NCI-H1930 (cell line): ENCODE data around the gene CD109.
"Not testable (repeated sequence)": the region's sequence is repeated elsewhere in the genome, so short reads cannot be mapped to it uniquely, and the experiment has no call there.

Experiments used
- DNase-seq, 2 experiments: peaks; one replicate each; lab custom pipeline; 2025; lab: John Stamatoyannopoulos, UW

CD109 gene

DNA sequence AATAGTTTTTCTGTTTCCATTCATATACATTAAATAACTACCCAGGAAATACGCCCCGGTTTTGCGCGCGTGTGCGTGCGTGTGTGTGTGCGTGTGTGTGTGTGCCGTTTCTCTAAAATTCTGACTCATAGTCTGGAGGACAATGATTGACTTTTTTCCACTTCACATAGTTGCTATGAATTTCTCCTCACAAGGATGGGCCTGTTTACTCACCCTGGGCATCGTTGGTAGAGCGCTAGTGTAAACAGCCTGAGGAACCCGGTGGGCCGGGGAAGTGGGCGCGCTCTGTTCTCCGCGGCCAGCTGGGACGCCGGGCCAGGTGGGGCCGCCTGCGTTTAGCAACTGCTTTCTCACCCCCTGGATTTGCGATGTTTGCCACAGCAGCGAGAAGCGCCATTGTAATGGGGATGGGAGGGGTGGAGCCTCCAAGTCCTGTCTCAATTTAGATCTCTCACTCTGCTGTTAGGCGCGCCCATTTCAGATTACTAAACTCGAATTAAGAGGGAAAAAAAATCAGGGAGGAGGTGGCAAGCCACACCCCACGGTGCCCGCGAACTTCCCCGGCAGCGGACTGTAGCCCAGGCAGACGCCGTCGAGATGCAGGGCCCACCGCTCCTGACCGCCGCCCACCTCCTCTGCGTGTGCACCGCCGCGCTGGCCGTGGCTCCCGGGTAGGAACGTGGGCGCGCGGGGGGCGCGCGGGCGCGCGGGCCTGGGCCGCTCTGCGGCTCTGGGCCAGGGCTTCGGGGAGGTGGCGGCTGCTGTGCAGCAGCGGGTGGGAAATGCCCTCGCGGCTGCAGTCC is at the start of gene CD109:
TSS of gene CD109 (plus strand) at position 585 of the 803 bp plus-strand sequence. CDS start at position 598, 13 bp downstream.
- no peak for DNase-seq

DNA sequence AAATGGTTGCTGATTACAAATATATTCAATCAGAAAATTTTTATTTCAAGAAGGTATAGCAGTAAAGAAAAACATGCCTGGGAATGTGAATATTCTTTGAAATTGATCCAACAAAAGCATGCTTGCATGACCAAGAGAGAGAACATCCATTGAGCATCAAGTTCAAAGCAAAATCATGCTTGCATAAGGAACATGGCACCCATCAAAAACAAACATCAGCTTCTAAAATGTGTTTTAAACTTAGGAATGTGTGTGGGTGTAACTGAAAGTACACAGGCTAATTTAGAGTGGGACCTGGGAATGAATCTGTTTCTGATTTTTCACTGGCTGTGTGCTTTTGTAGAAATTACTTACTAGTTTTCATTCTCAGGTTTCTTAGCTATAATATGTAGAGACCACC is 47.8 kb upstream of the CD109 start:
- DNase-seq, result no peak

DNA sequence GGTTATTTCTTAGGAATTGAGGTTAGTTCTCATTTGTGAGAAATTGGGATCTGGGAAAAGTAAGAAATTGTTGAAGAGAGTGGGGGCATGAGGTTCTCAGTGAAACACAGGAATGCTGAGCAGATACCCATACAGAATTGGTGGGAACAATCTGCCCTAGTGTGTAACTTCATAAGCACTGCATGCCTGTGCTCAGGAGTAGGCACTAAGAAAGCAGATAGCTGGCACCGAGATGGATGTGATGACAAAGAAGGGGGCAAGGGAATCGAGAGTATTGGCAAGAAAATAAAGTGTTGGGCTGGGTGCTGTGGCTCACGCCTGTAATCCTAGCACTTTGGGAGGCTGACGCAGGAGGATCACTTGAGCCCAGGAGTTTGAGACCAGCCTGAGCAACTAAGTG is 46.2 kb upstream of the CD109 start:
- DNase-seq, result no peak

DNA sequence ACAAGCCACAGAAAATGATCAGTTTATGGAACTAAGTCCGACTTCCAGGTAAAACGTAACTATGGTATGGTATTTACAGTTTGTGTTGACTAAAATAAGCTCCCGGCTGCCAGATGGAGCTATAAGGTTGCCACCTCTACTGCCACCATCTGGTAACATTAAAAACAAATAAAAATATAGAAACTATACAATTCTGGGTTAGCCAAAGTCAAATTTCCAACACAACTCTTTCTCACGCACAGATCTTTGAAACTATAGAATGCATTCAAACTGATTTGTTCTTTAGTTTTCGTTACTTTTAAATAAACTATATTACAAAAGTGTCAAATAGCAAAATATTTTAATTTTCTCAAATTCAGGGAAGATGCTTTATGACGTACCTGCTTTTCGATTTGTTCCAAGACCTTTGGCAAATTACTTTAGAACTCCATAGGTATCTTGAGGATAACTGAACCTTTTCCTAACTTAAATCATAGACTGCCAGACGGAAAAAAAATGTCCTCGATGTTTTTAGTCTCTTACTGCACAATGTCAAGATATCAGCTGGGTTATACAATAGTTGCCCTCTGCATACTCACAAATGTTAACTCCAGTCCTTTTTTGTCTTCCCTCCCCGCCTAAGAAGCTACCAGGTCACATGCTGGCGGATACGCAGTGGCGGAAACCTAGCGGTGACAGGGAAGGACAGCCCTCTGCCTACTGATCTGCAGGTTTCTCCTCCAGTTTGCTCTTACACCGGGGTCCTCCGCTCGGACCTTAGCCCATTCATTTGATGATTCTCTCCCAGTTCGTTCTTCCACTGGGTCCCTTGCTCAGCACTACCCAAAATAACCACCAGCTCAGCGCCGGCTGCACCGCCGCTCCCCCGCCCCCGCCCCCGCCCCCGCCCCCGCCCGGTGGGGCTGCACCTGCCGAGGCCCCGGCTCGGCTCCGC is 43.1 kb upstream of the CD109 start:
- DNase-seq, result peak; percentile 27 to 47

DNA sequence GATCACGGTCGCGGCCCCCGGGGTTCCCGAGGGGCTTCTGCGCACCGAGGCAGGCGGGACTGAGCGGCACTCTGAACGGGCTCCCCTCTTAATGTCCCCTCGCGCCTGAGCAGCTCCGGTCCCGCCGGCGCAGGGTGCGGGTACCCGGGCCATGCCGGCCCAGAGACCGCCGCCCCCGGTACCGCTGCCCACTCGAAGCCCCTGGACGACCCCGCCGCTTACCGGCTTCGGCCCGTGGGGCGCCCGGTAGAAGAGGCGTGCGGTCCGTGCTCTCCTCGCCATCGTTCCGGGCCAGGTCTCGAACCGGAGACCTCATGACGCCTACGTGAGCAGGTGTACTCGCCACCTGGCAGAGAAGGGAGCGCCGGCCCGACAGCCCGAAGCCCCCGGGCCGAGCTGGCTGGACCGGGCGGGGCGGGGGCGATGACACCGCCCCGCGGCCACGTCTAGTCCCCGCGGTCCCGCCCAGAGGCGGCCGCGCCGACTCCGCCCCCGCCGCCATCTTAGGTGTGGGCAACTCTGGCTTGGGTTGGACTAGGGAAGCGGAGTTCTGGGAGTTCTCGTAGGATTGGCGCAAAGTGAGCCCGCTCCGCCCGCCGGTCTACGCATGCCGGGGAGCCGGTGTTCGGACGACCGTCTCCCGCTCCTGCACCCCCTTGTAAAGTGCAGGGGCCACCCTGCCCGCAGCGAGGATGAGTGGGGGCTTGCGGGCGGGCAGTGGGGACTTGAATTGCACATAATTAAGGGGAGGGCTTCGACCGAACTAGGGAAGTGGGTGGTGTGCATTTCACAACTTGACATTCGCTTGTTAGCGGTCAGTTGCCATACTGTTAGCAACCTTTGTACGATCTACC is 42.2 kb upstream of the CD109 start, which contains the start of gene SLC17A5:
TSS of gene SLC17A5 (minus strand) at position 422 of the 854 bp plus-strand sequence. CDS start at position 316, 106 bp downstream.
- peak; percentile 88 to 90 for DNase-seq

DNA sequence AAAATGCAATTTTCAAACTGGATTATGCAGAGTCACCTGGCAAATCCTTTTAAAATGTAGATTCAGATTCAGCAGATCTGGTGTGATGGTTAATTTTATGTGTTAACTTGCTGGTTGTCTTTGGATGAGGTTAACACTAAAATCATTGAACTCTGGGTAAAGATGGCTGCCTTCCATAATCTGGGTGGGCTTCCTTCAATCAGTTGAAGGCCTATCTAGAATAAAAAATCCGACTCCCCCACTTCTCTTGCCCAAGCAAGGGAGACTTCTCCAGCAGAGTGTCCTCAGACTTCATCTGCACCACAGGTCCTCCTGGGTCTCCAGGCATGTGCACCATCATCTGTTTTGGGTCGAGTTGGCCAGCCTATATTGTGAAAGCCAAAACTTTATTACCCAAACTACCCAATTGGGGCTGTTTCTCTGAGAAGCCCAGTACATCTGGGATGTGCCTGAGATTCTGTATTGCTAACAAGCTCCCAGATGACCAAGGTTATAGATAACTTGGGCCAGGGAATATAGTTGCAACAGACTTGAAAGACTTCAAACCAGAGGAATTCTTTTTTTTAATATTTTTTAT is 40.6 kb upstream of the CD109 start:
- DNase-seq, result no peak

DNA sequence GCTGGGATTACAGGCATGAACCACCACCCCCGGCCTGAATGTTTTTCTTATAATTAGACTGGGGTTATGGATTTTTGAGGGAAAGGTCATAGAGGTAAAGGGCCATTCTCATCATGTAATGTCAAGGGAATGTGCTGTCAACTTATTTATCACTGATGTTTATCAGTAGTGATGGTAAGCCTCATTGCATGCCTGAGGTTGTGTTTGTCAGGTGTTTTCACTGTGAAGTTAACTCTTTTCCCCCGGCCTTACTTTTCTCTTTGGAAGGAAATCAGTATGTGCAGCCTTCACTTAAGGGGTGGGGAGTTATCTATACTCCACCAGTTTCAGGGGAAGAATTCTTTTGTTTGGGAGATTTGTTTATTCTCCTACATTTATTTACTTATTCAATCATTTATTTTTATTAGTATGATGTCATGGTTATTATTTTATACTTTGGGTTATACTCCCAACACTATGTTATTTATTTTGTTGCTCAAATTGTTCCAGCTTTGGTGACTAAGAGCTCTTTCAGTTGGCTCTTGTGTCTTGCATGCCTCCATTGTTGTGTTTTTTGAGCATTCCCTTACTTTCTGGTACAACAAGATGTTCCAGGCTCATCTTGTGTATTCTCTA is 39.4 kb upstream of the CD109 start:
- no peak for DNase-seq

DNA sequence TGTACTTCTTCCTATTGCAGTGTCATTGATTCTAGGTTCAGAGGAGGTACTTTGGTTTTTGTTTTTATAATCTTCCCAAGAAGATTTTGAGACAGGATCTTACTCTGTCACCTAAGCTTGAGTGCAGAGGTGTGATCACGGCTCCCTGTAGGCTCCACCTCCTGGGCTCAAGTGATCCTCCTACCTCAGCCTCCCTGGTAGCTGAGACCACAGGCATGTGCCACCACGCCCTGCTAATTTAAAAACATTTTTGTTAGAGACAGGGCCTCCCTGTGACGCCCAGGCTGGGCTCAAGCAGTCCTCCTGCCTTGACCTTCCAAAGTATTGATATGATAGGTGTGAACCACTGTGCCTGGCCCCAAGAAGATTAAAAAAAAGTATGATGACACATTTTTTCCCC is 38.8 kb upstream of the CD109 start:
- no peak for DNase-seq

DNA sequence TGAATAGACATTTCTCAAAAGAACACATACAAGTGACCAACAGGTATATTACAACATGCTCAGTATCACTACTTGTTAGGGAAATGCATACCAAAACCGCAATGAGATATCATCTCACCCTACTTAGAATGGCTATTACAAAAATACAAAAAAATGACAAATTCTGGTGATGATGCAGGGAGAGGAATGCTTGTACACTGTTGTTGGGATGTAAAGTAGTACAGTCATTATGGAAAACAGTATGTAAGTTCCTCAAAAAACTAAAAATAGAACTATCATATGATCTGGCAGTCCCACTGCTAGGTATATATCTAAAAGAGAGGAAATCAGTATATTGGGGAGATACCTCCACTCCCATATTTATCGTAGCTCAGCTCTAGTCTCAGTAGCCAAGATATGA is 31.3 kb upstream of the CD109 start:
- DNase-seq, result no peak

DNA sequence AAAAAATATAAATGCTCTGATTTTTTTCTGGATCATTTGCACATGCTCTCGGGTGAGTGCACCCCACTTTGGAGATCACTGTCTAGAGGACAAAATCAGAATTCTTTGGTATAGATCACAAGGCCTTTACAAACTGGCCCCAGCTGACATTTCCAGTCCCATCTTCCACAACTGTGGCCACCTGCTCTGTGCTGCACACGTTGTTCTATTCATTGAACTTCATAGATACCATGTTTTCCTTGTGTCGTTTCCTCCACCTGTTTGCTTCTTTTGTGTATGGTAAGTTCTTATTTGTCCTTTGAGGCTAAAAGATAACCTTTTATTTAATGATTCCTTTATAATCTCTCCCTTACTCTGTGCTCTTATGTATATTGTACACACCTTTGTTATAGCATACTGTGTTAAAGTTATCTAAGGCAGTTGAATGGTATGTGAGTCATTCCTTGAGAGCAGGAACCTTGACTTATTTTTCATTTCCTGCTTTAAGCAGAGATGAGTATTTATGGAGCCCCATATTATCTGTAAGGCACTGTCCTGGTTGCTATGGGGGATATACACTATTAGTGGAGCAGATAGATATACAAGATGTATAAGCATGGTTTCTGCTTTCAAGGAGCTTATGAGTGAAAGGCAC is 30.2 kb upstream of the CD109 start:
- no peak for DNase-seq

DNA sequence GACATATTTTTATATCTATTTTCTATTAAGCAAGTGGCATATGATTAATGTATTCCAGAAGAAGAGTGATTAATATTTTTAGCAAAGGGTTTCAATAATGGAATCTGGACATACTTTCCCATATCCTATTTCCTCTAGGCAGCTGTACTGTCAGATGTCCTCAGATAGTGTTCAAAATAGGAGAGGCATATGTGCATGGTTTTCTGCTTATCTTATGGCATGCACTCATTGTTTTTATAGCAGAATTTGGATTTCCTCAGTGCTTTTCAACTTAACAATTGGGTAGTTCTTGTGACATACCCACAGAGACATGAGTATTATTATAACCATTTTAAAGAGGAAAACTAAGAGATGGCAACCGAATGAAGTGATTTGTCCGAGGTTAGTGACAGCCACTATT is 29.6 kb upstream of the CD109 start:
- DNase-seq, result no peak

DNA sequence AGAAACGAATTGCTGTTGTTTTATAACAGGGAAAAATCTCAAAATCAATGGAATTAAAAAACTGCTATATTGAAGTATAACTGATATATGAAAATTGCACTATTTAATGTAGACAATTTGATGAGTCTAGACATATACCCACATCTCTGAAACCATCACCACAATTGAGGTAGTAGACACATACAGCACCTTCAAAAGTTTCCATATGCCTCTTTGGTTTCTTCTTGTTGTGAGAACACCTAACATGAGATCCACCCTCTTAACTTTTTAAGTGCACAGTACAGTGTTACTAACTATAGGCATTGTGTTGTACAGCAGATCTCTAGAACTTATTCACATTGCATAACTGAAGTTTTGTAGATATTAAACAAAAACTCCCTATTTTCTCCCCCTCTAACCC is 28.2 kb upstream of the CD109 start:
- no peak for DNase-seq

DNA sequence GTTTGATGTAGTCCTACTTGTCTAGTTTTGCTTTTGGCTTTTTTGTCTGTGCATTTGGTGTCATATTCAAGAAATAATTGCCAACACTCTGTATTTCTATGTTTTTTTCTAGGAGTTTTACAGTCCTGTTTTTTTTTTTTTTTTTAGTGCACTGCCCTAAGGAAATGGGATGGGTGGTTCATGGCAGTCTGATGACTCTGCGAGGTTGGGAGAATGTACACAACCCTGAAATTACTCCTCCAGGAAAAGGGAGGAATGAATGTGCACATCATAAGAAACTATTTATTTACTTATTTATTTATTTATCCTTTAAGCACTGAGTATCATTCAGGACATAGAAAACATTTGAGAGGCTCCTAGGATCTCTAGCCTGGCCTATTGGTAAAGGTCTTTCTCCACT is 27.0 kb upstream of the CD109 start:
- no peak for DNase-seq

DNA sequence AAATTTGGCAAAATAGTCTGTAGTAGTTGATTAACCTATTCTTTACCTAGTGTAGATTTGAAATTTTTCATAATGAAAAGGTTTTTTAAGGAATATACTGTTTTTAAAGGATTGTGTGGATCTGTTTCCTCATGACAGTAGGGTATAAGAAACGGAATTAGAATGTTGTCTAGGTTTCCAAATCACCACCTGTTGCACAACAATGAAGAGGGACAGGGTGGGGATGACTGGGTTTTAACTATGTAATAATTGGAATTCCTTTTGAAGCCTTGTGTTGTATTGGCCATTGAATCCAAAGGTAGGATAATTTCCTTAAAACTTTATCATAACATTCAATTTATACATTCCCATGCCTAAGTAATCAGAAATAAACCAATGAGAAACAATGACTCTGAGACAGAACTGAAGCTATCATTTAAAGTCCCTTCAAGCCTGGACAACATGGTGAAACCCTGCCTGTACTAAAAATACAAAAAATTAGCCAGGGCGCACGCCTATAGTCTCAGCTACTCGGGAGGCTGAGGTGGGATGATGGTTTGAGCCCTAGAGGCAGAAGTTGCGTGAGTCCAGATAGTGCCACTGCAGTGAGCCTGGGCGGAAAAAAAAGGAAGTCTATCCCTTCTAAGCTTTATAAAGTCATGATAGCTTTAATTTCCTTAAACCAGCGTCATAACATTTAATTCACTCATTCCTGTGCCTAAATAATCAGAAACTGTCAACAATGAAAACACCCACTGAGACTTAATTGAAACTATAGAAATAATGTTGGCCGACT is 23.9 kb upstream of the CD109 start:
- no peak for DNase-seq

DNA sequence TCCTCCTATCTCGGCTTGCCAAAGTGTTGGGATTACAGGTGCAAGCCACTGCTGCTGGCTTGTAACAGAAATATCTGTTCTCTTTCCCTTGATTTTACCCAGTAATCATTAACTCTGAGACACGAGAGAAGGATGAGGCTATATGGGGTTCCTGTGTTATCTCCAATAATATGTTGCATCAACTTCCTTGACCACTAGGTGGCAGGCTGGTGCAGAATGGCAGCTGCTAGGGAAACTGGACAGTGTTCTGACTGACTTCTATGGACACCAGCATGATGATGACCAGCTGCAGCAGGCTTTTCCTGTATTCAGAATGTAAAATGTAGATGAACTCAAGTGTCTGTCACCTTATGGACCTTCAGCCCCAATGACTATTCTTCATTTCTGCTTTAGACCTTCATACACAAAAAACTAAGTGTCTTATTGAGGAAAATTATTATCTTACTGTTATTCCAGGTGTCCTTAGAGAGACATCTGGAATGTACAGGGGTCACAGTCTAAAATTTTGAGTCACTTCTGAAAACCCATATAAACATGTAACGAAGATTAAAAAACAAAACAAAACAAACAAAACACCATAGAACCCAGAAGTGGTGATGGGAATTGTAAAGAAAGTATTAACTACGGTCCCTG is 20.4 kb upstream of the CD109 start:
- peak in 1 of 2 experiments; percentile 59 for DNase-seq

DNA sequence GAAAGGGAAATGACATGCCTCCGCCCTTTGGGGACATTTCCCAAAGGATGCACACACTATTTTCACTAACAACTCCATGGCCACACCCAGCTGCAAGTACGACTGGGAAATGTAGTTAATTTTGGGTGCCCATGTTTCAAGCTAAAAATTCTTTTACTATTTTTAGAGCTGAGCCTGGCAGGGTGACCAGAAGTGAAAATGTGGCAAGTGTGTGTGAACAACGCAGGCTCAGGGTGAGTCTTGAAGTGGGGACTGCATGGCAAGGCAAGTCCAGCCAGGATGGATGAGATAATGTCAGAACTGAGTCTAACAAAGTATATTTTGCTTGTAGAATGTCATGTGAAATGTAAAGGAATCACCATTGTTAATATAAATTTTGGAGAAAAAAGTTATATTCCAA is 17.0 kb upstream of the CD109 start:
- no peak for DNase-seq

DNA sequence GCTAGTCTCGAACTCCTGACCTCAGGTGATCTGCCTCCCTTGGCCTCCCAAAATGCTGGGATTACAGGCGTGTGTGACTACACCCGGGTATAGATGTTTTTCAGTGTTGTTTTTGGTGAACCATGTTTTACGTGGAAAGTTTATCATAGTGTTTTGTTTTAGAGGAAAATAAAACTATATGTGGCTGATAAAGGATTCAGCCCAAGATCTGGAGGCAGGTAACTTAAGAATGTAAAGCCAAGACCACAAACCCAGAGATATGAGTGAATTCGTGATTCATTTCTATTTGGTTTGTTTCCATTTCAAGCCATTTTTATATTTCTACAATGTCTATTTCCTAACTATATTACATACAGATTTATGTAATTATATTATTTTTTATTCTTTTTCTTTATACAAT is 16.2 kb upstream of the CD109 start:
- DNase-seq, result not testable (repeated sequence)

DNA sequence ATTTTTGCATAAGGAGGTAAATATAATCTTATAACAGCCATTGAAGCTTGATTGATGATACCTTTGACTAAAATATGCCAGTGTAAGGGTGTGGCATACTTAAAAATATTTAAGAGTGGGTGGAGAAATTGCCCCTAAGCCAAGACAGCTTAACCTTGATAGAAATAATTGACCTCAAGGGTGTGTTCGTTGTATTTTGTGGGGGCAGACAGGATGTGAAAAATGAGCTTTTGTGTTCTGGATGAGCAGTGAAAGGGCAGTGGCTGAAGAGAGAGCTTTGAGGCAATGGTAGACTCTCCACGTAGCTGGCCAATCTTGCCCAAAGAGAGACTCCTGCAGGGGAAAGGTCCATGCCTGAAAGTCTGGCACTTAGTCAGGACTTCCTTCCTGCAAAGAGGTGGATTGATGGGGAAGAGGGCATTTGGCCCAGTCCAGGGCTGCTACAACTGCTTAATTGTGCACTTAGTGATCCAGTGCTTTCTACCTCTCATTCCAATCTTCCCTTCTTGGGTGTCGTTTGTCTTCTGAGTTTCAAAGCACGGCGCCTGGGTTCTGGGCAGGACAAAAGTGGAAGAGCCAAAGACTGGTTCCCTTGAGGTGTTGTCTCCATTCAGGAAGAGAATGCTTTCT is 15.6 kb upstream of the CD109 start:
- DNase-seq, result no peak

DNA sequence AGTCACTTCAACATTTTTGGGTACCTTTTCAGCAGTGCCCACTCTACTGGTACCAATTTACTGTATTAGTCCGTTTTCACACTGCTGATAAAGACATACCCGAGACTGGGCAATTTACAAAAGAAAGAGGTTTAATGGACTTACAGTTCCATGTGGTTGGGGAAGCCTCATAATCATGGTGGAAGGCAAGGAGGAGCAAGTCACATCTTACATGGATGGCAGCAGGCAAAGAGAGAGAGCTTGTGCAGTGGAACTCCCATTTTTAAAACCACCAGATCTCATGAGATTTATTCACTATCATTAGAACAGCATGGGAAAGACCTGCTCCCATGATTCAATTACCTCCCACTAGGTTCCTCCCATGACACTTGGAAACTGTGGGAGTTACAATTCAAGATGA is 12.4 kb upstream of the CD109 start:
- not testable (repeated sequence) for DNase-seq
